Measurements from ENCODE around the gene TMEM220.

TMEM220 gene

GRCh38 chr17:10729334-10730193 lies at the start of gene TMEM220:
TSS of gene TMEM220 (minus strand) at chr17:10730023. CDS start at chr17:10729851, 172 bp downstream.
- DNase-seq (ENCODE audit: low spot score): no peak

DNA sequence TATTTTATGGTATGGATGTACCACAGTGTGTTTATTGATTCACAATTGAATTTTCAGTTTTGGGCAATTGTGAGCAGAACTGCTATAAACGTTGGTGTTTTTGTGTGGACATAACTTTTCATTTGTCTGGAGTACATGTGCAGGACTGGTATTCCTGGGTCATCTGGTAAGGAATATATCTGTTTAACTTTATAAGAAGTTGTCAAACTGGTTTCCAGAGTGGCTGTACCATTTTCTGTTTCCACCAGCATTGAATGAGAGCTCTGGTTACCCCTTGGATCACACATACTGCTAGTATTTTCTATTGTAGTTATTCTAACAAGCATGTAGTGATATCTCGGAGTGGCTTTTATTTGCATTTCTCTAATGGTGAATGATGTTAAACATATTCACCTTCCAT lies 49.8 kb upstream of the TMEM220 start:
- no peak for DNase-seq (ENCODE audit: low spot score)

GRCh38 chr17:10777890-10778289 lies 48.1 kb upstream of the TMEM220 start:
- DNase-seq (ENCODE audit: low spot score): no peak

DNA sequence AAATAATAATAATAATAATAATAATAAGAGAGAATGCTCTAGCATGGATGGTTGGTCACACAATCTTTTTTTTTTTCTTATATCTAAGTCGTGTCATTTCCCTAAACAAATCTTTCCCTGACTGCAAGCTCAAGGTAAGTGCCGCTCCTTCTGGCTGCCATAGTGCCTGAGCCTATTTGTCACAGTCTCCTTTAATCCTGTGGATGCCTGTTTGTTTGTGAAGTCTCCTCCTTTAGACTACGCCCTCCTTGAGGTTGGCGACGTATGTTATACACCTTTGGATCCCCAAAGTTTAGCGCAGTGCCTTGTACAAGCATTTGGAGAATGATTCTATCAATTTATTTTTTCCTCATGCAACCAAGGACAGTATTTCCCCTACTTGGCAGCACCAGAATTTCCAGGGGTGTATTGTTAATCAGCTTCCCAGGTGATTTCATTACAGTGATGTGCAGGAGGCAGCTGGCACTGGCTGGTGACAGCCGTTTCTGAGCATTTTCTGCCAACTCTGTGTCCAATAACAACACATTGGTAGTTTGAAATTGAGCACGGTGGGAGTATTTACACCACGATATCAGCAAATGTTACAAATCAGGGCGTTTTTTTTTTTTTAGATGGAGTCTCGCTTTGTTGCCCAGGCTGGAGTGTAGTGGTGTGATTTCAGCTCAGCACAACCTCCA lies 47.4 kb upstream of the TMEM220 start:
- no peak for DNase-seq (ENCODE audit: low spot score)

- no peak for DNase-seq (ENCODE audit: low spot score)
Measured at GRCh38 chr17:10776381-10776780, 46.6 kb upstream of the TMEM220 start.

- DNase-seq (ENCODE audit: low spot score): no peak
Measured at GRCh38 chr17:10775740-10776356, 46.0 kb upstream of the TMEM220 start.

- no peak for DNase-seq (ENCODE audit: low spot score)
Measured at GRCh38 chr17:10775058-10775457, 45.2 kb upstream of the TMEM220 start.

DNA sequence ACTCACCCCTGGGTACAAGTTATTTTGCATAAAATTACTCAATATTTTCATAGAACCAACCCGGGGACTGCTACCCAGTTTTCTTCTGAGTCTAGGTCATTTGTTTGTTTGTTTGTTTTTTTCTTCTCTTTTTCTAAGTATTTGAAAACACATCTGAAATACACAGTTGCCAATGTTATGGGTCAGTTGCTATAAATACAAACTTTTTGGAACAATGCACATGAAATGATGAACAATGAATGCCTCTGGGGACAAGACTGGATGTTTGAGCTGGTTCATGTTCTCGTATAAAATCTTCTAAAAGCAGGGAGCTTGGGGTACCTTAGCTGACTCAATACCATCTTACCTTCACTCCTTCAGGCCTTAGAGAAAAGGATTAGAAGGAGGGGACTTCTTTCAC lies 43.6 kb upstream of the TMEM220 start:
- DNase-seq (ENCODE audit: low spot score): no peak

- no peak for DNase-seq (ENCODE audit: low spot score)
Measured at GRCh38 chr17:10772425-10773380, 42.9 kb upstream of the TMEM220 start.

GRCh38 chr17:10771148-10771547 lies 41.3 kb upstream of the TMEM220 start:
- no peak for DNase-seq (ENCODE audit: low spot score)

DNA sequence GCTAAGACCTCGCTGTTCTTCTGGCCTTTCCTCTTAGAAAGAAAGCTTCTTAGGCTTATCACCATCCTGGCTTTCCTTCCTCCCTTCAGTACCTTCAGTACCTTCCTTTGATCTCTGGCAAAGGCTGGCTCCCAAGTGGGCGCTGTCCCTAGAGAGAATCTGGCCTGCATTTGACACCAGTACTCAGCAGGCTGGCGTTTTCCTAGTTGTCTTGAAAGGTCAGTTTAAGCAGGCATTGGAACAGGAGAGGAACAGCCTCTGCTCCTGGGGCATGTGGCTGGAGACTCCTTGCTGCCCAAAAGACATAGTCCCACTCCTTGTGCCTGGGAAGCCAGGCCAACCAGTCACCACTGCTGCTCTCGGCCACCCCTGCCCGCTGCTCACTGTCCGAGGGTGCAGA lies 40.0 kb upstream of the TMEM220 start:
- no peak for DNase-seq (ENCODE audit: low spot score)

DNA sequence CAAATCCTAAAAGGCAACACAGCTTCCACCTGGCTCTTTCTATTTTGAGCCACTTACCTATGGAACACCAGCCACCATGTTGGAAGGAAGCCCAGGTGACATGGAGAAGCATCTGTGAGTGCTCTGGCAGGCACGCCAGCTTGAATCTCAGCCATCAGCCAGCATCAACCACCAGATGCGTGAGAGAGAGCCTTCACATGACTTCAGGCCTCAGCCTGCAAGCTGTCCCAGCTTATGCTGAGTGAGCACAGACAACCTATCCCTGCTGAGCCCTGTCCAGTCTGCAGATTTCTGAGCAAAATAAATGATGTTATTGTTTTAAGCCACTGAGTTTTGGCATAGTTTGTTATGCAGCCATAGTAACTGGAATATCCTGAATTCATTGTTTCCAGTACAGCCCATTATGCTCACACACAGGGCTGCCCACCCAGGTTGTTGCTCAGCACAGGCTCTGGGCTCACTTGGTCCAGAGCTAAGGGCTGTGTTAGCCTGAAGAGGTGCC lies 39.0 kb upstream of the TMEM220 start:
- DNase-seq (ENCODE audit: low spot score): no peak

DNA sequence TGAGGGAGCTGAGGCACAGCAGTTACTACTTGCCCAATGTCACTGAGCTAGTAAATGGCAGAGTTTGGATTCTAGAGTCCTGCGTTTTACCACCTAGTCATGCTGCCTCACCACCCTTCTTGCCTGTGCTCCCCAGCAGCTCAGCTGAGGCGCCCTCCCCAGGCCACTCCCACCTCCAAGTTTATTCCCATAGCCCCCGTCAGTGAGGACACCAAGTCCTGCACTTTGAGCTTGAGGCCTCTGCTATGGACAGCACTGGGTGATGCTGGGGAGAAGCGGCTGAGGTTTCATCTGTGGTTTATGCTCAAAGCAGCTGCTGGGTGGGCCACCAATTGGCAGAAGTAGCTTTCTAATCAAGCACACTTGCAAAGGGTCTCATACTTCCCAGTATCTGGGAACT lies 37.4 kb upstream of the TMEM220 start:
- no peak for DNase-seq (ENCODE audit: low spot score)

GRCh38 chr17:10762037-10762436 lies 32.2 kb upstream of the TMEM220 start:
- no peak for DNase-seq (ENCODE audit: low spot score)

GRCh38 chr17:10761281-10761680 lies 31.5 kb upstream of the TMEM220 start:
- no peak for DNase-seq (ENCODE audit: low spot score)

DNA sequence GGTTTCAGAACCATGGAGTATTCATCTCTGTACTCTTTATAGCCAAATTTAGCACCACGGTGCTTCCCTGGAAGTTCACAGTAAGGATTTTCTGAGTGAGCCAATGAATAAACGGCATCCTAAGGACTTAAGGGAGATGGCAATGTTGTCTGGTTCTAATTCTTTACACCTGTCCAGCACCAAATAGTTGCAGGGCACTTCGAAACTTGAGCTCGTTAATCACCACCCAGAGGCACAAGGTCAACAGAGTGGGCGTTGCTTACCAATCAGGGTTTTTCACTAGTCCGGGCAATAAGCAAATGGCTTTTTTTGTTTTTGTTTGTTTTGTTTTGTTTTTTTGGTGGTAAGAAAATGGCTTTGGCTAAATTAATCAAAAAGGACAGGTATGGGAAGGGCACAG lies 28.2 kb upstream of the TMEM220 start:
- DNase-seq (ENCODE audit: low spot score): no peak

DNA sequence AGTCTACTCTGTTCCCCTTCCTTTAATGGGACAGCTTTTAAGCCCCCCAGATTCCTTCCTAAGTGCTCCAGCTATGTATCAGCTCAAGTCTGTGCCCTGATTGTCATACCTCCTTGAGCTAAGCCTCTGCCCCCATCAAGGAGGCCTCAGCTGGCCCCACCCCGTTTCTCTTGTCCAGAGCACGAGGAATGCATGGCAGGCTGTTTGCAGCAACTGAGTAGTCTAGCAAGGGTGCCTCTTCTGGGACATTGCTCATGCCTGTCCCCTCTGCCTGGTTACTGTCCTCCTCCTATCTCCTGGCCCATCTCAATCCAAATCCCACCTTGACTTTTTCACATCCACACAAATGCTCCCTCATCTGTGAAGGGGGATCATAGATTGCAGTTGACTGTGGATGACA lies 27.8 kb upstream of the TMEM220 start:
- no peak for DNase-seq (ENCODE audit: low spot score)

GRCh38 chr17:10757067-10757466 lies 27.2 kb upstream of the TMEM220 start:
- no peak for DNase-seq (ENCODE audit: low spot score)

- DNase-seq (ENCODE audit: low spot score): no peak
Measured at GRCh38 chr17:10756619-10757018, 26.8 kb upstream of the TMEM220 start.

DNA sequence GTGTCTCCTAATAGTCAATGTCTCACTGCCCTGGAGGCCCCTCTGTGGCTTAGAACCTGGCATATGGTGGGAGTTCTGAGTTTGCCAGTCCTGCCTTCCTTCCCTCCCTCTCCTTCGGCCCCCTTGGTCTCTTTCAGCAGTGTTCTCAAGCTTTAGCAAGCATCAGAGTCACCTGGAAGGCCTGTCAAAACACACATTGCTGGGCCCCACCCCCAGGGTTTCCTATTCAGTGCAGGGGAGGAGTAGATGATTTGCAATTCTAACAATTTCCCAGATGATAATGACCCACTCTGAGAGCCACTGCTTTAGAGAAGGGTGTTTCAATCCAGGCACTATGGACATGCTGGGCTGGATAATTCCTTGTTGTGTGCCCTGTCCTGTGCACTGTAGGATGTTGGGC lies 26.4 kb upstream of the TMEM220 start:
- no peak for DNase-seq (ENCODE audit: low spot score)

DNA sequence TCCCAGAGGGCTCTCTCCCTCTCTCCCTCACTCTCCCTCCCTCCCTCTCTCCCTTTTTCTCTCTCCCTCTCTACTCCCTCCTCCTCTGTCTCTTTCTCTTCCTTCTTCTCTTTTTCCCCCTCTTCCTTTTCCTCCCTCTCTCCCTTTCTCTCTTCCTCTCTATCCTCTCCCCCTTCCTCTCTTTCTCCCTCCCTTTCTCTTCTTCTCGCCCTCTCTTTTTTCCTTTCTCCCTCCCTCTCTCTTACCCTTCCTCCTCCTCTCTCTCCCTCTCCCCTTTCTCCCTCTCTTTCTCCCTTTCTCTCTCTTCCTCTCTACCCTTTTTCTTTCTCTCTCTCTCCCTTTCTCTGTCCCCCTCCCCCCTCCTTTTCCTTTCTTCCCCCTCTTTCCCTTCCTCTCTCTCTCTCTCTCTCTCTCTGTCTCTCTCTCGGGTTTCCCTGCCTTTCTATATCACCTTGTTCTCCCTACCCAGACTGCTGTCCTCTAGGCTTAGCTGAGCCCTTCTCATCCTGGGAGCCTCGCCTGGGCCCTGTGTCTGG lies 25.8 kb upstream of the TMEM220 start:
- no peak for DNase-seq (ENCODE audit: low spot score)

Measured in SW480 (cell line).